ENCODE data around the gene ZNF124.

GRCh38 chr1:247146671-247147070, 25.1 kb downstream of the ZNF124 start:
- no peak for TF ChIP-seq CHD2 (IDR thresholded peaks at IDR 0.05; ENCODE audit: low read length, partially characterized antibody)
- peak; percentile 29; the same call in 1 of the 2 replicates for TF ChIP-seq CTCF (IDR thresholded peaks at IDR 0.05)
- TF ChIP-seq MXI1 (IDR thresholded peaks at IDR 0.05; ENCODE audit: low read depth, low read length): no peak
- no peak for TF ChIP-seq RAD21 (IDR thresholded peaks at IDR 0.05; ENCODE audit: low read length)
- TF ChIP-seq EP300 (IDR thresholded peaks at IDR 0.05; ENCODE audit: borderline replicate concordance in 1 of 2, low read depth in 1 of 2, low read length in 1 of 2): no peak
- TF ChIP-seq ZBTB33 (IDR thresholded peaks at IDR 0.05; ENCODE audit: borderline replicate concordance, low read depth): no peak
- TF ChIP-seq RXRA (IDR thresholded peaks at IDR 0.05; ENCODE audit: borderline replicate concordance, low read depth): no peak
- TF ChIP-seq RCOR1 (IDR thresholded peaks at IDR 0.05; ENCODE audit: low read length): no peak

Measured in SK-N-SH (cell line).